ENCODE results near the gene CCDC138.

The CCDC138 gene

DNA sequence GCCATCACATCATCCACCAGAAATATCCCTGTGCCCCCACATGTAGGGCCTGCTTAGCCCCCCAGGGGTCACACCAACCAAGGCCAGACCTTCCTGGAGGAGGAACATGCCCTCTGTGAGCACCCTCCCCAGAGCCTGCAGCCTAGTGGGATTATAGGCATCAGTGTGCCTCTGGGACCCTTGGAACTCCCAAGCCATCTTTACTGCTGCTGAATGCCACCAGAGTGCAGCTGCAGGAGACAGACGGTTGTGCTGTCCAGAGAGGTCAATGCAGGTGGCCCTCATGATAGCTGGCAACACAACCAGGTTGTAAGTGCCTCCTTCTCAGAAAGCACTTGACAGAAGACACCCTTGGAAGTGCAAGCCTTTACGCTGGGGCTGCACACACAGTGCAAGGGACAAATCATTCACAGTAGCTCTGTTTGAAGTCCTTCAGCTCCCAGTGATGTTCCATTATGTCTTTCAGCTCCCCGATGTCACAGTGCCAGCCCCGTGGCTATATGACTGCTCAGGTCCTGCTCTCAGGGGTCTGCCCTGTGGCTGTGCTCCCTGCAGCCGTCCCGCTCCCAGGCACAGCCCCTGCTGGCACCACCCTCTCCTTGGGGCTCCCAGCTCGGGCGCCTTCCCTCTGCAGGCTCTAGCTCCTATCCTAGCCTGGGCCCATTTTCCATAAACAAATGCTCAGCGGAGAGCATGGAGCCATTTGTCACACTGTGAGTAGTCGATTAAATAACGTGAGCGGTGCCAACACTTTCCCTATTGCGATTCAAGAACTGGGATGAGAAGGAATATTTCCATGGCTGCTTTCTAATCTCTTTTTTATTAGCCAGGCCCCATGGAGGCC, 137.4 kb downstream of the CCDC138 start:
- no peak overlapping the region for H3K4me3 ChIP-seq (ENCODE audit: low read depth, low read length)
- TF ChIP-seq, protein P1, sequence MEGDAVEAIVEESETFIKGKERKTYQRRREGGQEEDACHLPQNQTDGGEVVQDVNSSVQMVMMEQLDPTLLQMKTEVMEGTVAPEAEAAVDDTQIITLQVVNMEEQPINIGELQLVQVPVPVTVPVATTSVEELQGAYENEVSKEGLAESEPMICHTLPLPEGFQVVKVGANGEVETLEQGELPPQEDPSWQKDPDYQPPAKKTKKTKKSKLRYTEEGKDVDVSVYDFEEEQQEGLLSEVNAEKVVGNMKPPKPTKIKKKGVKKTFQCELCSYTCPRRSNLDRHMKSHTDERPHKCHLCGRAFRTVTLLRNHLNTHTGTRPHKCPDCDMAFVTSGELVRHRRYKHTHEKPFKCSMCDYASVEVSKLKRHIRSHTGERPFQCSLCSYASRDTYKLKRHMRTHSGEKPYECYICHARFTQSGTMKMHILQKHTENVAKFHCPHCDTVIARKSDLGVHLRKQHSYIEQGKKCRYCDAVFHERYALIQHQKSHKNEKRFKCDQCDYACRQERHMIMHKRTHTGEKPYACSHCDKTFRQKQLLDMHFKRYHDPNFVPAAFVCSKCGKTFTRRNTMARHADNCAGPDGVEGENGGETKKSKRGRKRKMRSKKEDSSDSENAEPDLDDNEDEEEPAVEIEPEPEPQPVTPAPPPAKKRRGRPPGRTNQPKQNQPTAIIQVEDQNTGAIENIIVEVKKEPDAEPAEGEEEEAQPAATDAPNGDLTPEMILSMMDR (IDR thresholded peaks at IDR 0.05; ENCODE audit: low read depth, low read length, missing control alignments) = no peak
- in situ Hi-C loops (cut with HindIII; ENCODE audit: low sequenced_read_pairs) = no loop called here
- no peak for DNase-seq (ENCODE audit: low read depth)

DNA sequence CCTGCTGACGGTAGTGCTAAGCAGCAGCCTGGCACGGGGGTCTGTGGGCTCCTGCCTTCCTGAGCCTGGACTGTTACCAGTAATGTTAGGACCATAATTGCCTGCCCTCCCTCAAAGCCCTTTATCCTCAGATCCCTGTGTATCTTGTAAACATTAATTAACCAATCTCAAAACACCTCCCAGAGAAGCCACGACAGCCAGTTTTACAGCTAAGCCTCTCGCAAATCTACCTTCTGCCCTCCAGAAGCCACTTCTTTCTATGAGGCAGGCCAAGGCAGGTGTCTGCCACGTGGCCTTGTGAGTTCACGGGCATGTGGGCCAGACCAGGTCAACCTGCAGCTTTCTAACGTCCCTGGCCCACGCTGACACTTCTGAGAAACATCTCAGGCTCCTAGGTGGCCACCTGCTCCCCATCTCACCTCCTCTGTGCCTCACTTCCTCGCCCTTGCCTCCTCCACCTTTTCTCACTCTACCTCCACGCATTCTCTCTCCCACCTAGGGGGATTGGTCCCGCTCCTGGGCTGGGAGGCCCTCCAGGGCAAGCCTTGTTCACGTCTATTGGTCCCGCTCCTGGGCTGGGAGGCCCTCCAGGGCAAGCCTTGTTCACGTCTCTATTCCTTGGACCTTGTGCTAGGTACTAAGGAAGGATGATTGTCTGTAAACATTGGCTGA, 138.1 kb downstream of the CCDC138 start:
- TF ChIP-seq, protein P1 (IDR thresholded peaks at IDR 0.05; ENCODE audit: low read depth, low read length, missing control alignments) = no peak

DNA sequence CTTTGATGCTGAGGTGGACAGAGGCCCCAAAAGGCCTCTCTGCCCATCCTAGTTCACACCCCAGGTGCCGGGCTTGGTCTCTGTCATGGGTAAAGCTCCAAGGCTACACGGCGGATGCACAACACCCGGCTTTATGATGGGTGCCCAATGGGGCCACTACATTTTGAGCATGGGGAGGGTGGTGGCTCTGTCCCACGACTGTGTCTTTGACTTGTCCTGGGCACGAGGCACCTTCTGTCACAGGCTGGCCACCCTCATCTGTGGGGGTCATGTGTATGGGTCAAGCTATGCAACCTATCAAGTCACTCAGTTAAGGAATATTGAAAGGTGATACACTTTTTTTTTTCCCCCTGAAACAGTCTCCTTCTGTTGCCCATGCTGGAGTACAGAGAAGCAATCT, 138.7 kb downstream of the CCDC138 start:
- DNase-seq (ENCODE audit: low read depth) = no peak
- in situ Hi-C loops (cut with HindIII; ENCODE audit: low sequenced_read_pairs) = no loop called here
- no peak overlapping the region for H3K4me3 ChIP-seq (ENCODE audit: low read depth, low read length)
- TF ChIP-seq, protein P1 (IDR thresholded peaks at IDR 0.05; ENCODE audit: low read depth, low read length, missing control alignments) = no peak

More for the DNA sequence above, 138.1 kb downstream of the CCDC138 start:
- DNase-seq (ENCODE audit: low read depth) = no peak
- in situ Hi-C loops (cut with HindIII; ENCODE audit: low sequenced_read_pairs) = no loop called here
- H3K4me3 ChIP-seq (ENCODE audit: low read depth, low read length) = no peak overlapping the region

DNA sequence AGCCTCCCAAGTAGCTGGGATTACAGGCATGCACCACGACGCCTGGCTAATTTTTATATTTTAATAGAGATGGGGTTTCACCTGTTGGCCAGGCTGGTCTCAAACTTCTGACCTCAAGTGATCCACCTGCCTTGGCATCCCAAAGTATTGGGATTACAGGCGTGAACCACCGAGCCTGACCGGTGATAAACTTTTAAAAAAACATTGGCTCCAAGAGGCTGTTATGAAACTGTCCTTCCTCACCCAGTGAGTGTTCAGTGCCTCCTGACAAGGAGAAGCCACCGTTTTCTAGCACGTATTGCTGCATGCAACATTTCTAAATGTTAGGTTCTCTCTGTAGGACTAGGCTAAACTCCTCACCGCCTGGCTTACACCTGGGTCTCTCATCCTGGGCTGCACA, 139.2 kb downstream of the CCDC138 start:
- in situ Hi-C loops (cut with HindIII; ENCODE audit: low sequenced_read_pairs) = no loop called here
- no peak for DNase-seq (ENCODE audit: low read depth)
- no peak overlapping the region for H3K4me3 ChIP-seq (ENCODE audit: low read depth, low read length)
- TF ChIP-seq, protein P1 (IDR thresholded peaks at IDR 0.05; ENCODE audit: low read depth, low read length, missing control alignments) = no peak

Data from astrocyte of the cerebellum (primary cell).